ENCODE measurements around the gene EPHB1.
"Not testable (repeated sequence)": the region's sequence is repeated elsewhere in the genome, so short reads cannot be mapped to it uniquely, and the experiment has no call there.

EPHB1 gene

DNA sequence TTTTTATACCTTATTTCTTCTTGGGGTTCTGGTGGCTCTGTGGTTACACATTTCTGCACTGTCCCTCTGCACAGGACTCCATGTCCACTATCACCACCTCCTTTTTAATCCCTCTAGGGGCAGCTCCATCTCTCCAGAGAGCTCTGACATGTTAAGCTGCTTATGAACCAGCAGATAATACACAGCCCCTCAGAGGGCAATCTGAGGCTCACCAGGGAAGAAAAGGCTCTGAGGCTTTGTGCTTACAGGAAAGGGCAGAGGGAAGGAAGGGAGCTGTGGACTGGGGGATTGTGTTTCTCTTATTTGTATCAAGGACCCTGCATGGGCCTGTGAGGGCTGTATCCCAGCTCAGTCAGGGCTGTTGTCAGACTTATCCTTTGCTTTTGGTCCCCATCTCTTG is 164.5 kb downstream of the EPHB1 start:
- no peak for DNase-seq

- no peak for DNase-seq
Measured at GRCh38 chr3:134964226-134964625, 169.2 kb downstream of the EPHB1 start.

DNA sequence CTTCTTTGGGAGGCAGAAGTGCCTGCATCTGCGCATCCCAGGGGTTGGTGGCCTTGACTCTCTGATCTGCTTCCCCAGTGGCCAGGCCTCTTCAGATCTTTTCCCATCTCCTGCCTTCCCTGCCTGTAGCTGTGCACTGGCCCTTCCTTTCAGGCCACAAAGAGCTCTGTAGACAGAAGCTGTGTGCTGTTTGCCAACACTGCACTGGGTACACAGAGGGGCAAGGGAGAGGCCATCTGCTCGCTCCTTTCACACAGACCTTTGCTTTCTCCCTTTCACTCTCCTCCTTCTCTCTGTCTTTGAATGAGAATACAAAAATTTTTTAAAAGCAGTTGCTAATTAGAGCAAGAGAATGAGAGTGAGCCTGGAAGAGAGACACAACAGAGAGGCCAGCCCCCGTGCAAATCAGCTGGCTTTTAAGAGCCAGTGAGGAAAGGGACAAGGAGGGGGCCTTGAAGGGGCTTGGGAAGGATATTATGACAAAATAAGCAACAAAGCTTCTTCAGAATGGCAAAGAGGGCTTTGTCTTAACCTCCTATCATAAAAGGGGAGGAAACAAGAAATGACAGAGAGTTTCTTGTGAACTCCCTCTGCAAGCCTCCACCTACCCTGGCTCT is 170.9 kb downstream of the EPHB1 start:
- DNase-seq: no peak

GRCh38 chr3:134970895-134971294 is 175.8 kb downstream of the EPHB1 start:
- DNase-seq: no peak

DNA sequence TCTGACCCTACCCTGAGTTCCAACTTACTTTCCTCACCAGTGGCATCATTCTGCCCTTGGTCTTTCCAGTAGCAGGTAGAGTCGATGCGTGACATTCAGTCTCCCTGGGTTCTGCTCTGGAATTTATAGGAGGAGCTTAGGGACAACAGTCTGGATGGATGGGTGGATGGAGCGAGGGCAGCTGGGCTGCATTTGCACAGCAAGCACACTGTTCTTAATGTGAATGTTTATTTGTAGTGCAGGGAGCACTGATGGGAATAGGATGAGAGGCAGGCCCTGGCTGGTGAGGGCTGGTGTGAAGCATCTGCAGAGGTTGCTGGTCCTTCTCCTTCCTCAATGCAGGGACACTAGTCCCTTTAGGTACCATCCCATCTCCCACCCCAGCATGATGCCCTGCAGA is 176.2 kb downstream of the EPHB1 start:
- DNase-seq: no peak

GRCh38 chr3:134971907-134972306 is 176.8 kb downstream of the EPHB1 start:
- not testable (repeated sequence) for DNase-seq

DNA sequence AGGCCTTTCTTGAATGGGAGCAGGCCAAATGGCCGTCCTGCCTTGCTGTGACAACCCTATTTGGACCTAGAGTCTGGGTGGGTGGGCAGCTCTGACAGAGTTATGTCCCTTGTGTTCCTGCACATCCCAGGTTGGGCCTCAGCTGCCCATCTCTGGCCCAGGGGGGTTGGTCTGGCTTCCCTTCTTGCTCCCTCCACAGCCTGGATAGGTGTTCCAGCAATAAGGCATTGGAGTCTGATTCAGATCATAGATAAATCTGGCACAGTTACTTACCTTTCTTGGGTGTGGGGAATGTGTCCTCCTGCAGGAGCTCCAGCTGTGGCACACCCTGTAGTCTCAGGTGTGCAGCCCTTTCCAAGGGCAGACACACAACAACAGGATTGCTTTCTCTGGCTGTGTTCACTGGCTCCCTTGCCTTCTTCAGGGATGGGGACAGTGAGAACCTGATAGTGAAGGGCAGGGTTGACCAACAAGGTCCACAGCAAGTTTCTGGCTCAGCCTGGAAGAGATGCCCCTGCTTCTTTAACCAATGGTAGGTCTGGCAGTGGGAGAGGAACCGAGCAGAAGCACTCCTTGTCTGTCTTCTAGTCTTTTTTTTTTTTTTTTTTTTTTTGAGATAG is 177.9 kb downstream of the EPHB1 start:
- DNase-seq: no peak

DNA sequence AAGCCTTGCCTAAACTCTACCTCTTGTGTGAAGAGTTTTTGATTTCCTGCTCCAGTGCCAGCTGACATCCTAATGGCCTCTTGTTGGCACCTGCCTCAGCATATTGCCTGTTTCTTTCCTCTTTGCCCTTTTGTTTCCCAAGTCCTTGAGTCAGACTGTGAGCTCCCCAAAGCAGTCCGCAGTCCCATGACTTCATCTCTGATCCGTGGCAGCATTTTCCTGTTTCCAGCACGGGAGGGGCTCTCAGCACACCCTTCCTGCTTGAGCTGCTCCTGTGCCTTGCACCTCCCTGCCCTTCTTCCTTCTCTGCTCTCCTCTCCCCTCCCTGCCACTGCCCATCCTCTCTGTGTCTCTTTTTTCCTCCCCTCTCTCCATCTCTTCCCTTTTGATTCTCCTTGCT is 179.6 kb downstream of the EPHB1 start:
- no peak for DNase-seq

DNA sequence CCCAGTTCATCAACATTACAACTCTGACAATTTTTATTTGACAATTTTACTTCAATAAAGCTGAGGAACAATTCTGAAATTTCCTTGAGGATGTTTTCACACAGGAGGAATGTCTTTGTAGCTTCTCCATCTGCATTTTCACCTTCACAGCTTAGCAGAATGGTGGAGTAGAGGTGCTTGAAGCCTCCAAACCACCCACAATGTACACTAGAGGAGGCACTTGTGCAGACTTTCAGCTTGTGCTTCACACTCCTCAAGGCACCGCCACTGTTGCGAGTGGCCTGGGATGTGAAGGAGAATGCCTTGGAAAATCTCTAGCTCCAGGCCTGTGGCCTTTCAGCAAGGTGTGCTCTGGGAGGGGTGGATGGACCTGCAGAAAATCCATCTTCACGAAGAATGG is 181.9 kb downstream of the EPHB1 start:
- DNase-seq: no peak

DNA sequence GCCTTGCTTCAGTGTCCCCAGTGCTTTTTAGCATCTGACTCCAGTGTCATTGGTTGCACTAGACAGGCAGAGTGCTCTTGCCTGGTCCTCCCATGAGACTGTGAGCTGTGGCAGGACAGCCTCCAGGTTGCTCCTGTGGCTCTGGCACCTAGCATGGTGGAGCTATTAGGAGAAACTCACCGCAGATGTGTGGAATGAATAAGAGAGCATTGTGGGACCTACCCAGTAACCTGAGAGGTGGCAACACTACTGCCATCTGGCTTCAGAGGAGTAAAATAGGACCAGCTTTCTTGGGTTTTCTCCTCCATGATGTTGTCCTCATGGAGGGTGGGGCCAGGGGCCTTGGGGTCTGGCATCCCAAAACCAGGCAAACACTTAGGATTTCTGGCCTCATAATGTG is 183.6 kb downstream of the EPHB1 start:
- no peak for DNase-seq

DNA sequence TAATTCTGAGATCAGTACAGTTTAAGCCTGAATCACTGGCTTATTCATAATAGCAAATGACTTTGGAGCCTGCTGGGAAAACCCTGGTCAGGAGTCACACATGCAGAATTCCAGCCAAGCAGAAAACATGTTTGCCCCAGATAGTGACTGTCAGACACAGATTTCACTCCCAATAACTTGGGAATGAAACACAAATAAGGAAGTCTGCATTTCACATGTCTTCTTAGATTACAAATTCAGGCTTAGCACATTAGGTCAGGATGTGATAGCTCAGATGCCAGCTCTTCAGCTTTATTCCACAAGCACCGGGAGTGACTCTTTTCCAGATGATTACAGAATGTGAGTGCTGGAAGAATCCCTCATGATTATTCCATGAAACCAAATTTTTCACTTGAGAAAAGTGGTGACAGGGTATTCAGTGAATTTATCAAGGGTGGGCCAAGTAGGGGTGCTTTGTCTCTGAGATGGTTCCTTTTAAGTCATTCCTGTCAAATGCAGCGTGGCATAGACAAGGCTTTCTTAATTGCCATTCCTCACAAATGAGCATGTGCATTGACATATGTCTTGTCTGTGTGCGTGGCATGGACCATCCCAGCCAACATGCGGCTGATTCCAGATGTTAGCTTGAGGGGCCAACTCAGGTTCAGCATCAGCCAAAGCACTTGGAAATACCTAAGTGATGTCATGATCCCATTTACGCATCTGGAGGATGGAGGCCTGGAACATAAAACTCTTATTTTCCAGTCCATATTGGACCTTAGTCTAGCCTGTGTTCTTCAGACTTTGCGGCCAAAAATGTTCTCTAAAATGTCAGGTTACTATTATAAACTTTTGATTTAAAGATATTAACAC is 191.0 kb downstream of the EPHB1 start:
- no peak for DNase-seq

DNA sequence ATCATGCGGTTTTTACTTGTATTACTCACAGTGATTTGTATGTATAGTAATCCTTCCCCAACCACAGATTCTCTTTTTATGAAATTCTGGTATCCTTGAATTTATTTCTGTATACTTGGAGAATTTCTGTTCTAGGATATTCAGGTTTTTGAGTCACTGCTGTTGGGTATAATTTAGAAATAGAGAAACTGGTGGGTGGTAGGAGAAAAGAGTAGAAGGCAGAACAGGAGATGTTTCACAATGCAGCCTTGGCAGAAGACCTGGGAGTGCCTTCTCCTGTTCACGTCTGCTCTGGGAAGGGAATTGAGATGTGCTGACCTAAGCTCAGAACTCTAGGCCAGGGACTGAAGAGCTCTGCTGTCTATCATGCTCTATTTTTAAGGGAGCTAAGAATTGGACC is 193.6 kb downstream of the EPHB1 start:
- DNase-seq: no peak

DNA sequence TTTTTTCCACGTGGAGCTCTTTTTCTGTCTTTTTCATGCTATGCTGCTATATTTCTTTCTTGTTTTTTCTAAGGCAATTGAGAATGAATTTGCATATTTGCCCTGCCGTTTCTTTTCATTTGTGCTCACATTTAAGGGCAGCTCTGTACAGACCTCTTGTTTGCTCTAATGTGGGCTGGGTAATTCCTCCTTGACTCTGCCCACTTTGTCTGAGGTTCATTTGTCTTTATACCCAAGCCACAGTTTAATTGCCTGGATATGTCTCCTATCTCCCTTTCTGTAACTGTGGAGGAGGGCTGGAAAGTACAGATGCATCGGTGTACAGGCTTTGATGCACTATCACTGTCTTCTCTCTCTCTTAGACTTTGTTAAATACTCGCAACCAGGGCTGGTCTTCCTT is 195.9 kb downstream of the EPHB1 start:
- no peak for DNase-seq

DNA sequence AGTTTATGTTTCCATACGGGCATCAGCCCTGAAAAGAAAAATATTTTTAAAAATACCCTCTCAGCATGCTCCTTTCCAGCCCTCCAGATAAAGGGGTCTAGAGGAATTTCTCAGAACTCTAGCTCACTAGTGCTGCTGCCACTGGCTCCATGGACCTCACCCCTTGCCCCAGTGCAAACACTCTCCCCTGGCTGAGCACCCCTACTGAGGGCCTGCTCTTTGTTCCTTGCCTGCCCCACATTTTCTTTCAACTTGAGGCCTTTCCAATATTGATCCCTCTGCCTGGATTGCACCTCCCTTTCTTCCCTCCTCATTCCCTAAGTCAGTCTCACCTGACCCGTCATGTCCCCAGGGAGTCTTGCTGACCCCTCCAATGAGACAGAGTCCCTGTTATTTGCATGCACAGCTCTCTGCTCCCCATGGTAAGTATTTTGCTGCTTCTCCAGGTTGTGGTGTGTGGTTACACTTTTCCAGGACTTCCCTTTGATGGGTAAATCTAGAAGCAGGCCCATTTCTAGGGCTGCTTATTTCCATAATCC is 196.5 kb downstream of the EPHB1 start:
- no peak for DNase-seq

- no peak for DNase-seq
Measured at GRCh38 chr3:134992180-134992579, 197.1 kb downstream of the EPHB1 start.

GRCh38 chr3:134992586-134992985 is 197.5 kb downstream of the EPHB1 start:
- DNase-seq: no peak

GRCh38 chr3:134993011-134993410 is 198.0 kb downstream of the EPHB1 start:
- DNase-seq: no peak

DNA sequence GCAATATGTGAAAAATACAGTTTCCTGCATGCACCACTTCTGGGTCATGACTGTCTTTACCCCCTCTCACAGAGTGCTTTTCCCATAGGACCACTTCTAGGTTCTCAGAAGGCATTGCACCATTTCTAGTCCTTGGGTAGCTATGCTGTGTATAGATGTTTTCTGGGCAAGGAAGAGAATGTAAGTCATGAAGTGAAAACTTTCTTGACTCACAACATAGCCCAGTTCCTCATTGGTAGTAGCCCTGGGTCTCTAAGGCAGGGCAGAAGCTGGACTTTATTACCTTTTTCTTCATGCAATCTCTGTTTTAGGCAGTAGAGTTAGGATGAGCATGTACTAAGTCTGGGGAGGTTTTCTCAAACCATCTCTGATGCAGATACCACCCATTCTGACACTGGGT is 203.1 kb downstream of the EPHB1 start:
- DNase-seq: no peak

GRCh38 chr3:134998855-134999254 is 203.8 kb downstream of the EPHB1 start:
- DNase-seq: no peak

GRCh38 chr3:135000465-135000864 is 205.4 kb downstream of the EPHB1 start:
- DNase-seq: no peak

DNA sequence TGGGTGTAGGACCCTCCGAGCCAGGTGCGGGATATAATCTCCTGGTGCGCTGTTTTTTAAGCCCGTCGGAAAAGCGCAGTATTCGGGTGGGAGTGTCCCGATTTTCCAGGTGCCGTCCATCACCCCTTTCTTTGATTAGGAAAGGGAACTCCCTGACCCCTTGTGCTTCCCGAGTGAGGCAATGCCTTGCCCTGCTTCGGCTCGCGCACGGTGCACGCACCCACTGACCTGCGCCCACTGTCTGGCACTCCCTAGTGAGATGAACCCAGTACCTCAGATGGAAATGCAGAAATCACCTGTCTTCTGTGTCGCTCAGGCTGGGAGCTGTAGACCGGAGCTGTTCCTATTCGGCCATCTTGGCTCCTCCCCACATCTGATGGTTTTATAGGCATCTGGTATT is 210.6 kb downstream of the EPHB1 start:
- not testable (repeated sequence) for DNase-seq

DNA sequence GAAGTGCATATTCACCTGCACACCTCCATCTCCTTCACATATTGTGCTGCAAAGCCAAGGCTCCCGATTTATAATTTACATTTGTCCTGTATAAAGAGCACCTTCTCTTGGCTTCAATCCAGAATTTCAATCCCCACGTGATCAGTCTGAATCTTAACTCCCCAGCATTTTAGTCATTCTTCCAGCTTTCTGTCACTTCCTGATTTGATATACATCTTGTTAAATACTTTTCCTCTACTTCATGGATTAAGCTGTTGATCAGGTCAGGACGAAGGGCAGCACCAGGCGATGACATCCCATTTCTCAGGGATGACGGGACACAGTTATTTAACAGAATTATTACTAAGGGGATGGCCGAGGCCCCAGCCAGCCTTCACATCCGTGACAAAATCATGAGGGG is 212.5 kb downstream of the EPHB1 start:
- no peak for DNase-seq

DNA sequence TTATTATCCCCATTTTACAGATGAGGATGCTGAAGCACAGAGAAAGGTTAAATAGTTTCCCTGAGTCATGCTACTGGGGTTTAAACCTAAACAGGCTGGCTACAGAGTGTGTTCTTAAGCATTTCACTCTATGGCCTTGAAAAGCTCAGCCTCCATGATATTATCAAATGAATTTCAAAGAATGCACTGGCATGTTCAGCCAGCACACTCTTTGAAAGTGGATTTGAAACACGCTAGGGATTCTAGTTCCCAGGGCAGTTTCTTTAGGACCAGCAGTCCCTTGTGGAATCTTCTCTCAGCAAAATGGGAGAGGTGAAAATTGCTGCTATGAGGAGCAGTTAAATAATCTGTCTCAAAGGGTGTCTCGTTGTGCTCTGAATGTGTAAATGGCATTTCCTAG is 213.3 kb downstream of the EPHB1 start:
- DNase-seq: no peak

DNA sequence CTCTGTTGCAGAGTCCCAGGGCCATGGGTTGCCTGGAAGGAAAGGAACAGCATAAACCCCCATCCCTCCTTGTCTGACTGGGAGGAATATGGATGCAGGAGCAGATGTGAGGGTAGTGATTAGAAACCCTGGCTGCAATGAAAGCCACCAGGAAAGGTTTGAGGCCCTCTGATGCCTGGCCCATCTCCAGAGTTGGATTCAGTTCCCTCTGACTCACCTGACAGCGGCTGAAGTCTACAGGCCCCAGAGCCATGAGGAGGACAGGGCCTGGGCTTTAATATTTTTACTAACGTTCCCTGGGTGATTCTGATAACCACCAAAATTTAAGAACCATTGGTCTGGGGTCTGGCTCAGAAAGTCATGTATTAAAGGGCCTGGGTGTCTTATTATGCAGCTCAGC is 214.0 kb downstream of the EPHB1 start:
- DNase-seq: no peak
